Hepatic stellate cell (primary cell): ENCODE data around the gene WWOX.

Experiments
- DNase-seq: peaks from one replicate; pipeline ENCODE4 v3.0.0; 2011; ENCODE audit warnings: low spot score

Gene WWOX

DNA sequence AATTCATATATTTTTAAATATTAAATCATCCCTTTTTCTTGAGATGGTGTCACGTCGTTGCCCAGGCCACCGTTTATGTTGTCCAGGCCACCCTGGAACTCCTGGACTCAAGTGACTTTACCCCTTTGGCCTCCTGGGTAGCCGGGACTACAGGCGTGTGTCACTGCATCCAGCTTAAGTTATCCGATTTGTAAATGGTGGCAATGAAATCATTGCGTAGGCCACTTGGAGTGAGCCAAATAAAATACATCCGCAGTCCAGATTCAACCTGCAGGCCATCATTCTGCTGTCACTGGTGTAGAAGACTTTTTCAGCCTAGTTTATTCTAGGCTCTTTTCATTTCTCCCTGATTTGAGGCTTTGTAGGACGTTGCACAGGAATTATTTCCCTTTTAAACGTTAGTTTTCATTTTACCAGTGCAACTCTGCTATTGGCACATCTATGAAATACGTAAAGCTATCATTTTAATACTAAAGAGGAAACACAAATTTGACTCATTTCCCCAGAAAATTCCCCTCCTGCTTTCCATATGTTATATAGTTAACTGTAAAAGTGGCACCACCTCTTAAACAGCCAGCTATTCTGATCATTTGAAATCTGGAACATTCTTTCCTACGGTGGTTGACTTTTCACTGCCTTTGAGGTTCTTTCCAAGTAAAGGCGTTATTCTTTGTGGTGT lies 1051.3 kb downstream of the WWOX start:
- DNase-seq = no peak

DNA sequence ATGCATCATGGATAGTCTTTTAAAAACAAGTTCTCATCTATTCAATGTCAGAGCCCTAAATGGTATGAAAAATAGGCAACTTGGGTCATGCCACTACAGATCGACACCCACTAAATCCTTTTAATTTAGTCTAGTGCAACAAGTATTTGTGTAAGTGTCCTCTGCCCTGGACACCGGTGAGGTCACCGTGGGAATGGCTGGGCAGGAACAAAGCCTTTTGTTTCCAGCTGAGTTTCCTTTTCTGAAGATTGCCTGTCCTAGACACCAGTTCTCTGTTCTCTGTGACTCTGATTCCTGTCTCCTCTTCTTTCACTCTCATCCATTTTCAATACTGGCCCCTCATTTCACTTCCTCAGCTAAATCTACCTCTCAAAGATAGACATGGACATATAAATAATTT lies 1054.6 kb downstream of the WWOX start:
- no peak for DNase-seq

DNA sequence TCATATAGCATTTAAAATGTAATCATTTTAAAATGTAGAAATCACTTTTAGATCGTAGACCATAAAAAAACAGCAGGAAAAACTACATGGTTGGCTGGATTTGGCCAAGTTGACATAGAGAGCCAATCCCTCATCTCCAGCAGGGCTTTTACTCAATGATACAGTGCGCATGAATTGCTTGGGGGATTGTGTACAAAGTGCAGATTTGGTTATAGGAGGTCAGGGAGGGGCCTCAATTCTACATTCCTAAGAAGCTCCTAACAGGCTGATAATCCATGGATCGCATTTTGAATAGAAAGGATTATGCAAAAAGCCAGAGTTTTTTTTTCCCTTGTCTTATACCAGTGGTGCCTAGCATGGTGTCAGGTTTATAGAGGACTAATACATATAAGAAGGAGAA lies 1056.0 kb downstream of the WWOX start:
- DNase-seq = no peak

DNA sequence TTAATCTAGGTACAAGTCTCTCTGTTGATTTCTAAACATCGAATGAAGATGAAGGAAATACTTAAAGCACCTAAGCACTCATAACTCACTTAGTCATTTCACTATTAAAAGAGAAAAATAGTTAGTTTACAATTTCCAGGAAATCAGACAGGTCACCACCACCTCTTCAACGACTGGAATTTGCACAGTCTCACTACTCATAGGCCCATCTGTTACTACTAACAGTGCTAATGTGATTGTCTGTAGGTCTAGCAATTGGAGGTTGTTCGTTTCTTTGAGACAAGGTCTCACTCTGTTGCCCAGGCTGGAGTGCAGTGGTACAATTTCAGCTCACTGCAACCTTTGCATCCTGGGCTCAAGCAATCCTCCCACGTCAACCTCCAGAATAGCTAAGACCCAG lies 1056.5 kb downstream of the WWOX start:
- no peak for DNase-seq

DNA sequence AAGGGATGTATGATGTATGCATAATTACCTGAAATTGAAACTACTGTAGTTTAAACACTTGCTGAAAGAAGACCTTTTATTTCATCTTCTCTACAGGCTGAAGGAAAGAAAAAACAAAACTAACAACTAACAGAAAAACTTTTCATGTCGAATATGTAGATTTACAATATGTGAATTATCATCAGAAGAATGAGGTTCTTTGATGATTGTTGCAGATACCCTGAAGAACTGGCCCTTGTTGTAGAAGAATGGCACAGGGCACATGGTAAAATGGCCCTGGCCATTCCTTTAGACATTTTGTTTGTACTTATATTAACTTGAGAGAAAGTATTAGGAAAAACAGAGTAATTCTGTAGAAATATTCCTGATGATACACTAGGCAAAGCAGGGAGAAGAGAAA lies 1057.3 kb downstream of the WWOX start:
- no peak for DNase-seq

DNA sequence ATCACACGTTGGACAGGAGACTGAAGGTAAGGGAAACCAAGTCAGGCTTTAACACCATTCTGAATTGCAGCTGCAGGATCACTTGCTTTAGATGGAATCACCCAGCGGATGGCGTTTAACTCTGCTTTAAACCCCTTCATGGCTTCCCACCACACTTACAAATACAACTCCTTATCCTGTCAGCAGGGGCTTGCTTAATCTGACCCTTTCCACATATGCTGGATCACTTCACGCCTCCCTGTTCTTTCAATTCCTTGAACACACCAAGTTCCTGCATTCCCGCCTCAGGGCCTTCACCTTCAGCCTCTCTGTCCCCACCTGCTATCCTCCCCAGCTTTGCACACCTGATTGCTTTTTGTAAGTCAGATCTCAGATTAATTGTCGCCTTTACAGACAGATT lies 1058.9 kb downstream of the WWOX start:
- no peak for DNase-seq

DNA sequence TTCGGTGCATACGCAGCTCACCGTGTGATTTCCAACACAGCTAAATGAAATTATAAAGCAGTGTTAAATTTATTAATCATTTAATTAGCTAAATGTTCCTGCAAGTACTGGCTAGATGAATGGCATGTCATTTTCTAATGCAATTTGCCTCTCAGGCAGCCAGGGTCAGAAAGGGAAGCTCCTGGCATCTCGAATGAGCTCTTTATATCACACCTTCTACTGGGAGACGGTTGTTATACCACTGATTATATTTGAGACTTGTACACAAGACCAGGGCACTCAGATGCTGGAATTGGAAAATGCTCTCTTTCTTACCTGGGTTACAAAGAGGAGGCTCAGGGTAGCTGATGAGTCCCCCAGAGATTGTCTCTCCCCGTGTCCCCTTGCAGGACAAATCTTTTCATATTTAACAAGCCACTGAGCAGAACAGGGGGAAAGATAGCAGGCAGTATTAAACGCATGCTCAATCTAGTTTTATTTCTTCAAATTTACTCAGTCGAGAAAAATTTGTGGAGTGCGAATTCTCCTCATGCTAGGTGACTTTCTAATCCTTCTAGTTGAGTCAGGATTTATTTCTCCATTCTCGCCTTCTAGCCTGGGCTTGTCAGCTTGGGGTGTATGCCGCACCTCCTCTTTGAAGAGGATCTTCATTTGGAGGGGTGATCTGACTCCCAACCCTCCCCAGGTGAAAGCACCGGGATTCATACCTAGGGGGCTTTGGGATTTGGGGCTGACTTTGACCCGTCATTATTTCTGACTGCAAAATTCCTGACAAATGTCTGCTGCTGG lies 1060.0 kb downstream of the WWOX start:
- DNase-seq = no peak

DNA sequence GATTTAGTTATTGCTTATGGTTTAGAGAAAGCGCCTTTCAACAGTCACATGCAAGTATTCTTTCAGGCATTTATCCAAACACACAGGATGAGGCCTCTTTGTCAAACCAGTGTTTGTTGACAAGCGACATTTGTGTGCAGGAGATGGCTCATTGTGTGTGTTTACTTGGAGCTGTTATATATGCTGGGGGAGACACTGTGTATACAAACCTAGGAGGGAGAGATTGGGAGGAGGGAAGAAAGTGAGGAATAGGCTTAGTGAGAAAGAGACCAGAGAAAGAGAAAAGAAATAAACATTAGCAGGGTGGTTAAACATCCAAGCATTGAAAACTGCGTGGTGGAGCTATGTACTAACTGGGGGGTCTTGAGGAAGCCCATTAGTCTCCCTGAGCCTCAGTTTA lies 1063.5 kb downstream of the WWOX start:
- DNase-seq = no peak

DNA sequence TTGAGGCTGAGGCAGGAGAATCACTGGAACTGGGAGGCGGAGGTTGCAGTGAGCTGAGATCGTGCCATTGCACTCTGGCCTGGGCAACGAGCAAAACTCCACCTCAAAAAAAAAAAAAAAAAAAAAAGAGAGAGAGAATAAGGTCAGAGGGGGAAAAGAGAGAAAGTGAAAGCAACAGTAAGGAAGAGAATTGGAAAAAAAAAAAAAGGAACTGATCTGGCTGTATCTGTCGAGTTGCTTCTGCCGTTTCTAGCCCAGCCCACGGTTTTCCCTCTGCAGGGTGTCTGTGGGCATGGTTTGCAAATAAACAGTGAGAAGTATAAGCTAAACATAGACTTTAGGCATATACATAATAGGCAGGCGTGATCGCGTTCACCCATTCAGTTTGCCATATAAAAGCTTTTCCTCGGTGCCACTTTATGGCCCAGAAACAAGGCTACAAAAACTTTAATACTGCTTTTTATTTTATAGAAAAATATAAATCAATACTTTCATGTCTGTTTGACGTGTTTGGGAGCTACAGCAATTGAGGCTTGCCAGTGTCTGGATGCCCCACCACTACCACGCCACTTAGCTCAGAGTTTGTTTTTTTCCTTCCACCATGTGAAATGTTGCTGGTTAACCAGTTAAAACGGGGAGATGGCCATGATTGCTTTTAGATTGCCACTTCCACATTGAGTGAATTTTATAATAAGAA lies 1064.4 kb downstream of the WWOX start:
- no peak for DNase-seq

DNA sequence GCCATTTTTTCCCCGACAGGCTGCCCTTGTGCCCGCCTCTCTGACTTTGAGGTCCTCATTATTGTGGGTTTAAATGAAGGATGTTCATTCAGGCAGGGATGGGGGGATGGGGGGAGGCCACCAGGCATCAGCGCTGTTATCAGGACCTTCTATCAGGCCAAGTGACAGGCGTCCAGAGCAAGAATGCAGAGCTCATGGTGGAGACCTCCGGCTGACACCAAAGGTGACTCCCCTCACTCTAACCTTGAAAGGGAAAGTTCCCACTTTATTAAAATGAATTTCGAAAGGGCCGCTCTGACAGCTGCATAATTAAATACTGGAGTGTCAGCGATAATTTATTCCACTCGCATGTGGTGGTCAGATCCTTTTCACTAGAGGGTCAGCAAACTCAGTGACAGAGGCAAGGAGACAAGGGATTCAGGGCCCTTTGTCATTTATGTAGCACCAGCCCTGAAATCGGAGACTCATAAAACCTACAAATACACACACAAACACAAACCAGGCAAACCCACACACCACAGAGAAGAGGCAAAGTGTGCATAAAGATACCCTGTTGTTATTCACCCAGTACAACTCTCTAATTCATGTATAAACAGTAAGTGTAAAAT lies 1065.0 kb downstream of the WWOX start:
- DNase-seq = no peak

DNA sequence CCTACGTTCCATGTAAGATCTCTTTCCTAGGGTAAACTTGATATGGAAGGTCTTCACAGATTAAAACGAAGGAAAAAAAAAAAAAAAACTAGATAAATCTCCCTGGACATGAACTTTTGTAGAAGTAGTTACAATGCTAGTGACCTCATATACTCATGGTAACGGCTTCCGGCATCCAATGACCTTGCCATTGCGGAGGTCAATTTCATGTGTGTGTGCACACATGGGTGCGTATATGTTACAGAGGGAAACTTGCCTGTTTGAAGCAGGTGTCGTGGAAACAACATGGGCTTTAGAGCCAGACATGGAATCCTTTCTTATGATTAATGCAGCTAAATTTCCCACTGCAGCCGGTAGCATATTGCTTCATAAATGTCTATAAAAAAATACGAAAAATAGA lies 1065.6 kb downstream of the WWOX start:
- DNase-seq = no peak

DNA sequence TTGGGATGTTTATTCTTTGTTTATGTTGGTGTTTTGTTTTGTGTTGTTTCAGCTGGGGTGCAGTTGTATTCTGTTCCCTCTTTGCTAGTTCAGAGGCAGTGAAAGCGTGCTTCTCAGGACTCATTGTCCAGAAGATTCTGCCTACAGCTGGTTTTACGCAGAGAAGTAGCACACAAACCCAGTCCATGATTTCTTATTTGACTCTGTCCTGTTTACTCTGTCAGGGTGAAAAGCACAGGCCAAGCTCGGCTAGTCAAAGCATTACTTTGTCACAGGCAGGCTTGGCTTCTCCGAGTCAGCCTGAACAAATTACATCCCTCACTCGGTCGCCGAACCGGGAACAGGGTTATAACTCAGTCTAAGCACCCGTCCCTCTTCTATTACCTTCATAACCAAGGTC lies 1066.1 kb downstream of the WWOX start:
- no peak for DNase-seq

DNA sequence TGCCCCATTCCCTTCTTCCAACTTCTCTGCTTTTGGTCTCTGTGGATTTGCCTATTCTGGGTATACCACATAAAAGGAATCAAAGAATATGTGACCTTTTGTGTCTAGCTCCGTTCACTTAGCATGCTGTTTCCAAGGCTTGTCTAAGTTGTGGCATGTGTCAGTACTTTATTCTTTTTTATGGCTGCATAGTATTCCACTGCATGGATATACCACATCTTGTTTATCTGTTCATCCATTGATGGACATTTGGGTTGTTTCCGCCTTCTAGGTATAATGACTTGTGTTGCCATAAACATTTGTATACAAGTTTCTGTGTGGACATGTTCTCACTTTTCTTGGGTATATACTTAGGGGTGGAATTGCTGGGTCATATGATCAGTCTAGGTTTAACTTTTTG lies 1068.4 kb downstream of the WWOX start:
- no peak for DNase-seq

DNA sequence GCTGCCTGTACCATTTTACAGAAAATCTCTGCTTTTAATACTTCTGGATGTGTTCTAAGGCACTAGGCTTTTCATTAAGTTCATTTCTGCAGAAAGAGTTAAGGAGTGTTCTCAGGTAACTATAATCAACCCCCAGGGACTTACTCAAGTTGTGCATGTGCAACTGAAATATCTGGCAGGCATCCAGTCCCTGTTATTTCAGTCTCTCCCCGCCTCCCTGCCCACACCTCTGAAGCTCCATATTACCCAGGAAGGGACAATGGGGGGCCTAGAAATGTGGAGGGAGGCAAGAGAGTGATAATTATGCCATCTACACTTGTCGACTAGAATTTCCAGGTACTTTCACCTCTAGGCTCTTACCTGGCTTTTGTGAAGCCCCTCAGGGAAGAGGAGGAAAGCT lies 1068.9 kb downstream of the WWOX start:
- DNase-seq = no peak

DNA sequence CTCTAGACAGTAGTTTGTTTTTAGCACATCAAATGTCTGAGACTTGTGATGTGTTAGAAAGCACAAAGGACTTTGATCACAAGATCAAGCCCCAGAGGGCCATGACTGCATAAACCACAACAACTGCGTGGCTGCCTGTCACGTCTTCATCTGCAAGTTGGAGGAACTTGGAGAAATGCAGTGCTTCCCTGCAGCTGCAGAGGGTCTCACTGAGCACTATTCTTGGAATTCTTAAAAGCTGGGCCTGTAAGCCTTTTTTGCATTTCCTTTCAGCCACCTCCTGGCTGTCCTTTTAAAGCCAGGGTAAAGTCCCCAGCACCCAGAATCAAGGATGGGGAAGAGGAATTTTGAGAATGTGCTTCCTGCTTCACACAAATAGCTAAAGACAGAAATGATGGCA lies 1069.8 kb downstream of the WWOX start:
- DNase-seq = no peak

DNA sequence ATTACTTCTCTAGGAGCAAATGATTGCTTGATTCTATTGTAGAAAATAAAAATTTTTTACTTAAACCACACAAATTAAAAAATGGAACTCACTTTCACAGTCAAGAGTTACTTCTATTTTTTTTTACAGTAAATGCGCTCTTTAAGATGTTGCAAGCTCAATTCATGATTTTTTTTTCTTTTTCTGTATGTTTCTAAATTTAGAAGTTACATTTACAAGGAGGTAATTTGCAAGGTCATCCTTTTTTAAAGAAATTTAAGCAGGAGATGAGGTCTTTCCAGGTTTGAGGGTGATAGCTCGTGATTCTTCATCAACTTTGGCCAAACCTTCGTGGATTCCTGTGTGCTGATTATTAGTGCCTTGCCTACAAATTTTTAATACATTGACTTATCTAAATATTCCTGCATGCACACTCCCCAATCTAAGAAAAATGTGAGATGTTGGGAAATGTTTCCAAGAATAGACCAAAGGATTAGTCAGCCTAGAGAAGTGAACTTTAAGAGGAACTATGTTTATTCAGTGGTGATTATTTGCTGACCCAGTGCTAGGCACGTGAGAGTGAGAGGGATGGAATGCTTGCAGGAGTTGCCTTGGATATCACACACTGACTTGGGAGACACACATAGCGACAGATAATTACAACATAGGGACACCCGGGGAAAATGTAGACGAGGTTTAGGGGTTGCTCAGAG lies 1071.2 kb downstream of the WWOX start:
- no peak for DNase-seq

DNA sequence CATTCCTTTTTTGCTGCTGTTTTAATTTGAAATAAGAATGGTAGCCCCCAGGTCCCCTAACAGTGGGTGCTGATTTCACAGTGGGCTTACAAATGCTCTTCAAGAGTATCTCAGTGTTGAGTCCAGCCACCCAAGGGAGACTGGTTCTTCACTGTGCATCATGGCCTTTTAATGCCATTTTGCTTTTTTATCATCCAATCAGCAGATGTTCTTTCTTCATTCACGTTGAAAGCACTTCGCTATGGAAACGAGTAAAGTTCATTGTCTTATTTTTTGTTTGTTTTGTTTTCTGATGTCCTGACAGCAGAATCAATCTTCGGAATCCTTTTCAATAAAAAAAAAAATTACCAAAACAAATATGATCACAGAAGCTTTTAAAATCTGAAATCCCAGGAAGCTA lies 1072.0 kb downstream of the WWOX start:
- no peak for DNase-seq

DNA sequence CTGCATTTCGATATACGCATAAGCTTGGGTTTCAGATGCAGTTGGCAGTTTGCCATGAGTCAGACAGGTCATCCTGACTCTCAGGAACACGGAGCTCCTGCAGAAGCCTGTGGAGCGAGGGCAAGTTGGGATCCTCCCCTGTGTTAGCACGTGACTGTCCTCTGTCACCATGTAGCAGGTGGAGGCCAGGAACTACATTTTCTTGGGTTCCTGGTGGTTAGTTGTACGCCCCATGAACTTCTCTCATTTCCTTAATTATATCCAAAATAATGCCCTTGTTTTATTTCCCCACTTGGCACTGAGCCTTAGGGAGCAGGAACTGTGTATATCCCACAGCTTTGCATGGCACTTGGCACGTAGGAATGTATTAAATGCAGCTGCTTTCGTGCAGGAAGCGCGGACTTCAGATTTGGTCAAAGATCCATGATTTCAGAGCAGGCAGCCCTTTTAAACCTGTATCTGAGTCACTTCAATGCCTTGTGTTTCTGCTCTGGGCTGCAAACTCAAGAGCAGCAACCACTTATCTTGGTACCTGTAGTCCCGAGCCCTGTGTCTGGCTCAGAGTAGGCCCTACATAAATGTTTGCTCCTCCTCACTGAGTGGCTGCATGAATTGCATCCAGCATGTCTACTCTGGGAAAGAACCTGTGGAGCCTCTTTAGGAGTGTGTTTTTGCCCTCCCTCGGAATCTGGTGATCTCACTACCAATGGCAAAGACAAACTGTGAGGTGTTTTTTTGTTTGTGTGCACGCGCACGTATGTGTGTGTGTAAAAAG lies 1072.7 kb downstream of the WWOX start:
- DNase-seq = no peak

DNA sequence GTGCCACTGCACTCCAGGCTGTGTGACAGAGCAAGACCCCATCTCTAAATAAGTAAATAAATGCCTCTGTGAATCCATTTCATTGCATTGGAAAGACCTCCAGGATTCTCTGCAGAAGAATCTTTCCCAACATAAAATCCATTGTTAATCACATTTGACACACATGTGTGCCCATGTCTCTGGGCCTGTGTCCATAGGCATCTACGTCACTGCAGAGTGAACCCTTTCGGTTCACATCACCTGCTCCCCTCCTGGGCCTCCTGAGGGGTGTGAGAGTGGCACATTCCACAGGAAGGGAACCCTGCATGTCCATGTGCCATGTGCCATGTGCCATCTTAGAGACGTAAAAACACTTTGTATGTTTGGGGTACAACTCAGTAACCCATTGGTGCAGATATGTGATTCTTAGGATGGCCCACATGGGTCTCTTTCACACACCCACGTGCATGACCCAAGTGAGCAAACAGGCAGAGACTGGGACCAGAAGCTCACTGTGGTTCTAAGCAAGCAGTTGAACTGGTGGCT lies 1073.6 kb downstream of the WWOX start:
- DNase-seq = no peak

DNA sequence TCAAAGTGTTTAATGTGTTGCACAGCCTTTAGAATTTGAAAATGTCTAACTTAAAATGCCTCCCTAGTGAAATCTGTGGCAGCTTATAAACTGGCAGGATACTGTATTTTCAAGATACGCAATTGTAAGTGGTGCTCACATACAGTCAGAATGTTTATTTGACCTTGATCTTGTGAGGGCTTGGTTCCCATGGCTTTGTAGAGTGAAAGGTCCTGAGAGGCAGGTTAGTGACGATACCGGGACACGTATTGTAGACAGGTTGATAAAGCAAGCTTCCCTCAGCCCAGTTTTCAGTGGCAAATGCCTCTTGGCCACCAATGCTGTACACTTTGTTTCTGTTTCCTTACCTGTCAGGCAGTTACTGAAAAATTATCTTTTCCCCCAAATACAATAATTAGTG lies 1074.5 kb downstream of the WWOX start:
- DNase-seq = no peak
